Measurements from ENCODE around the gene SLC4A1.

Gene SLC4A1

GRCh38 chr17:44205962-44206824 is 61.7 kb downstream of the SLC4A1 start:
- peak; percentile 14; the same call in 1 of the 2 replicates for TF ChIP-seq CTCF (IDR thresholded peaks at IDR 0.05; ENCODE audit: borderline replicate concordance, insufficient read depth, low read depth, low read length)
- no peak overlapping the region for H3K4me3 ChIP-seq (ENCODE audit: low read depth, low read length)

- no peak for TF ChIP-seq CTCF (IDR thresholded peaks at IDR 0.05; ENCODE audit: borderline replicate concordance, insufficient read depth, low read depth, low read length)
- no peak overlapping the region for H3K4me3 ChIP-seq (ENCODE audit: low read depth, low read length)
These were observed 63.5 kb downstream of the SLC4A1 start for GRCh38 chr17:44204441-44204882.

- peak; percentile 72; the same call in 1 of the 2 replicates for TF ChIP-seq CTCF (IDR thresholded peaks at IDR 0.05; ENCODE audit: borderline replicate concordance, insufficient read depth, low read depth, low read length)
- H3K4me3 ChIP-seq (ENCODE audit: low read depth, low read length) = no peak overlapping the region
These were observed 64.0 kb downstream of the SLC4A1 start for GRCh38 chr17:44203731-44204440.

- no peak for TF ChIP-seq CTCF (IDR thresholded peaks at IDR 0.05; ENCODE audit: borderline replicate concordance, insufficient read depth, low read depth, low read length)
These were observed 65.2 kb downstream of the SLC4A1 start for GRCh38 chr17:44202756-44203155.

GRCh38 chr17:44200478-44201155 is 67.3 kb downstream of the SLC4A1 start:
- TF ChIP-seq CTCF (IDR thresholded peaks at IDR 0.05; ENCODE audit: borderline replicate concordance, insufficient read depth, low read depth, low read length) = no peak
- peak overlapping the region; percentile 68 for H3K4me3 ChIP-seq (ENCODE audit: low read depth, low read length)

More at GRCh38 chr17:44202756-44203155, 65.2 kb downstream of the SLC4A1 start:
- no peak overlapping the region for H3K4me3 ChIP-seq (ENCODE audit: low read depth, low read length)

- no peak for TF ChIP-seq CTCF (IDR thresholded peaks at IDR 0.05; ENCODE audit: borderline replicate concordance, insufficient read depth, low read depth, low read length)
- peak within 1 kb of the TSS; percentile 85 for H3K4me3 ChIP-seq (ENCODE audit: low read depth, low read length)
These were observed 68.1 kb downstream of the SLC4A1 start, which contains the start of gene ATXN7L3 for GRCh38 chr17:44199553-44200477. Gene ATXN7L3 (minus strand): TSS chr17:44199884. CDS start chr17:44198070, 1,814 bp downstream.

Measured in GM12875 (cell line).